Activated CD8-positive, alpha-beta T cell treated with anti-CD3 and anti-CD28 coated beads for 36 hours (primary cell): ENCODE data around the gene NDN. TPM values are rescaled to one million over a fixed set of nuclear protein-coding genes. Genes with fewer than 3 reads are reported as not detected.

ENCODE experiments used
- ATAC-seq: fragments of 200-7000 bp; cut with Tn5 transposase; one replicate; pipeline ENCODE4 v1.10.0; 2021; ENCODE audit warnings: mild to moderate bottlenecking, moderate library complexity
- CTCF ChIA-PET: fragments of 350-600 bp; sonication (Branson Sonifier 250); formaldehyde crosslinking; loops from one replicate; lab custom pipeline; 2021; ENCODE audit warnings: antibody characterized with exemption; lab: Charles Lee
- POLR2A ChIA-PET: fragments of 350-600 bp; sonication (Branson Sonifier 250); formaldehyde crosslinking; loops from one replicate; lab custom pipeline; 2021; ENCODE audit warnings: antibody characterized with exemption; lab: Charles Lee
- DNase-seq: peaks from one replicate; pipeline ENCODE4 v3.0.0-alpha.2; 2020
- H3K27ac Mint-ChIP-seq: one replicate; pipeline ENCODE4 v1.8.0; 2021; ENCODE audit warnings: mild to moderate bottlenecking, mixed read lengths
- H3K27me3 Mint-ChIP-seq: one replicate; pipeline ENCODE4 v1.8.0; 2021; ENCODE audit warnings: mixed read lengths
- H3K36me3 Mint-ChIP-seq: one replicate; pipeline ENCODE4 v1.8.0; 2021; ENCODE audit warnings: low read depth, mixed read lengths
- H3K4me1 Mint-ChIP-seq: one replicate; pipeline ENCODE4 v1.8.0; 2021; ENCODE audit warnings: low read depth, mixed read lengths
- H3K4me3 Mint-ChIP-seq: one replicate; pipeline ENCODE4 v1.8.0; 2021; ENCODE audit warnings: mild to moderate bottlenecking, moderate library complexity, mixed read lengths
- H3K9me3 Mint-ChIP-seq: one replicate; pipeline ENCODE4 v1.8.0; 2021; ENCODE audit warnings: mixed read lengths
- CTCF ChIP-seq: fragments of 200-600 bp; IDR thresholded peaks from one replicate; pipeline ENCODE4 v1.8.0; 2022; ENCODE audit warnings: antibody characterized with exemption, mild to moderate bottlenecking
- intact Hi-C: fragments of 100-400 bp; cut with micrococcal nuclease; formaldehyde crosslinking; loops from one replicate; pipeline ENCODE4 v1.10.0; 2022
- total RNA-seq, 2 experiments: library from RNA; stranded (reverse); gene quantifications; one replicate each; pipeline ENCODE4 v1.2.3, GENCODE V29; 2021

Gene NDN
- total RNA-seq, 2 experiments from 2014 or later = 2.6 to 3.0 TPM

- no peak overlapping the region for H3K27ac Mint-ChIP-seq
- ATAC-seq = no peak
- no peaks in the 10 kb centered on the region for H3K9me3 Mint-ChIP-seq
- no peaks in the 10 kb centered on the region for H3K4me1 Mint-ChIP-seq
- TF ChIP-seq CTCF = no peak
- no peaks in the 10 kb centered on the region for H3K27me3 Mint-ChIP-seq
- no peak for DNase-seq
- ChIA-PET POLR2A (no interaction called here), CTCF (no interaction called here)
- intact Hi-C loops = no loop called here
- no peak overlapping the region for H3K4me3 Mint-ChIP-seq
- no peaks in the 10 kb centered on the region for H3K36me3 Mint-ChIP-seq
Observed at GRCh38 chr15:23671481-23671880, 15.6 kb downstream of the NDN start.

- CTCF ChIA-PET = no interaction called here
- Mint-ChIP-seq H3K27me3 (no peaks in the 10 kb centered on the region), H3K4me3 (no peak overlapping the region), H3K9me3 (no peaks in the 10 kb centered on the region), H3K27ac (no peak overlapping the region), H3K4me1 (no peaks in the 10 kb centered on the region), H3K36me3 (no peaks in the 10 kb centered on the region)
- POLR2A ChIA-PET = no interaction called here
- DNase-seq (no peak), ATAC-seq (no peak)
- no peak for TF ChIP-seq CTCF
- intact Hi-C loops = no loop called here
Observed at GRCh38 chr15:23670970-23671369, 16.1 kb downstream of the NDN start.

GRCh38 chr15:23663232-23663631 is 23.9 kb downstream of the NDN start:
- no peak for TF ChIP-seq CTCF
- ChIA-PET POLR2A (no interaction called here), CTCF (no interaction called here)
- no peaks in the 10 kb centered on the region for H3K4me1 Mint-ChIP-seq
- ATAC-seq = no peak
- DNase-seq = no peak
- H3K27ac Mint-ChIP-seq = no peak overlapping the region
- intact Hi-C loops = no loop called here
- no peaks in the 10 kb centered on the region for H3K9me3 Mint-ChIP-seq
- no peaks in the 10 kb centered on the region for H3K36me3 Mint-ChIP-seq
- no peak overlapping the region for H3K4me3 Mint-ChIP-seq
- no peaks in the 10 kb centered on the region for H3K27me3 Mint-ChIP-seq

- DNase-seq = peak; percentile 57
- no peaks in the 10 kb centered on the region for H3K4me1 Mint-ChIP-seq
- H3K27me3 Mint-ChIP-seq = peaks cover 6% of the 10 kb centered on the region
- ChIA-PET POLR2A (interaction anchor here (0.6 kb wide), 1 partner anchor 35 kb away, joined by 3 read pairs; no protein-coding TSS in a partner anchor), CTCF (interaction anchor here (0.9 kb wide), 1 partner anchor 20 kb away, joined by 4 read pairs; no protein-coding TSS in a partner anchor)
- no peaks in the 10 kb centered on the region for H3K9me3 Mint-ChIP-seq
- no peak for ATAC-seq
- H3K36me3 Mint-ChIP-seq = no peaks in the 10 kb centered on the region
- no peak overlapping the region for H3K27ac Mint-ChIP-seq
- intact Hi-C loops = no loop called here
- peak; percentile 66 for TF ChIP-seq CTCF
- H3K4me3 Mint-ChIP-seq = no peak overlapping the region
Observed at GRCh38 chr15:23648920-23649515, 38.1 kb downstream of the NDN start.

GRCh38 chr15:23647421-23648370 is 39.4 kb downstream of the NDN start, which contains the start of gene MAGEL2:
MAGEL2 (minus strand) TSS chr15:23647867; CDS start chr15:23647742, 125 bp downstream.
- intact Hi-C loops = no loop called here
- TF ChIP-seq CTCF = no peak
- Mint-ChIP-seq H3K4me3 (no peak within 1 kb of the TSS), H3K9me3 (no peaks in the 10 kb centered on the region), H3K27ac (no peak within 1 kb of the TSS), H3K4me1 (no peaks in the 10 kb centered on the region), H3K36me3 (no peaks in the 10 kb centered on the region), H3K27me3 (peaks cover 6% of the 10 kb centered on the region)
- ChIA-PET CTCF (interaction anchor here (1.7 kb wide), 1 partner anchor 218 kb away, joined by 3 read pairs; no protein-coding TSS in a partner anchor), POLR2A (no interaction called here)
- DNase-seq = no peak
- no peak for ATAC-seq
